GM19023 (cell line): ENCODE results near the gene KCND3.

Source experiments
- ATAC-seq: cut with Tn5 transposase; IDR thresholded peaks from one replicate; pipeline ENCODE4 v1.9.1; 2021; ENCODE audit warnings: mild to moderate bottlenecking, moderate library complexity; ENCODE audit not compliant: unreplicated experiment

Gene KCND3

GRCh38 chr1:111884772-111885443 lies 104.6 kb downstream of the KCND3 start:
- no peak for ATAC-seq

- ATAC-seq = no peak
These were observed 106.4 kb downstream of the KCND3 start for GRCh38 chr1:111882986-111883560.

- no peak for ATAC-seq
These were observed 106.9 kb downstream of the KCND3 start for GRCh38 chr1:111882559-111882958.

- ATAC-seq = no peak
These were observed 108.3 kb downstream of the KCND3 start for GRCh38 chr1:111880881-111881837.

GRCh38 chr1:111879081-111879480 lies 110.4 kb downstream of the KCND3 start:
- no peak for ATAC-seq

GRCh38 chr1:111878649-111879048 lies 110.8 kb downstream of the KCND3 start:
- peak; percentile 62 for ATAC-seq

GRCh38 chr1:111878091-111878490 lies 111.4 kb downstream of the KCND3 start:
- ATAC-seq = no peak

- ATAC-seq = no peak
These were observed 112.8 kb downstream of the KCND3 start for GRCh38 chr1:111876631-111877030.

GRCh38 chr1:111875640-111876039 lies 113.8 kb downstream of the KCND3 start:
- no peak for ATAC-seq

- no peak for ATAC-seq
These were observed 115.9 kb downstream of the KCND3 start for GRCh38 chr1:111873460-111874030.

GRCh38 chr1:111870181-111870580 lies 119.3 kb downstream of the KCND3 start:
- ATAC-seq = no peak

GRCh38 chr1:111867868-111868440 lies 121.5 kb downstream of the KCND3 start:
- no peak for ATAC-seq

GRCh38 chr1:111864862-111865261 lies 124.6 kb downstream of the KCND3 start:
- no peak for ATAC-seq

- no peak for ATAC-seq
These were observed 126.1 kb downstream of the KCND3 start for GRCh38 chr1:111863401-111863800.

- ATAC-seq = no peak
These were observed 126.9 kb downstream of the KCND3 start for GRCh38 chr1:111862599-111862998.

- ATAC-seq = no peak
These were observed 127.9 kb downstream of the KCND3 start for GRCh38 chr1:111861523-111861922.

GRCh38 chr1:111857194-111857651 lies 132.2 kb downstream of the KCND3 start:
- ATAC-seq = no peak

- ATAC-seq = no peak
These were observed 132.9 kb downstream of the KCND3 start for GRCh38 chr1:111856411-111857185.

- no peak for ATAC-seq
These were observed 134.2 kb downstream of the KCND3 start for GRCh38 chr1:111855260-111855659.

- ATAC-seq = no peak
These were observed 137.2 kb downstream of the KCND3 start for GRCh38 chr1:111852261-111852721.
